NT2/D1 (cell line): Measurements from ENCODE around the gene CEBPG.

Experiments used
- DNase-seq: peaks from one replicate; pipeline ENCODE4 v3.0.0-alpha.2; 2011; ENCODE audit warnings: low read depth, low spot score
- H3K27me3 ChIP-seq: 2 replicates; pipeline ENCODE4 v1.6.0; 2011; ENCODE audit warnings: mild to moderate bottlenecking; ENCODE audit not compliant: insufficient read length, insufficient read depth
- H3K36me3 ChIP-seq: 2 replicates; pipeline ENCODE4 v1.6.1; 2011; ENCODE audit warnings: mild to moderate bottlenecking, low read length, mixed read lengths; ENCODE audit not compliant: insufficient read depth, insufficient read length
- H3K4me1 ChIP-seq: 2 replicates; pipeline ENCODE4 v1.5.1; 2011; ENCODE audit not compliant: insufficient read depth, insufficient read length
- H3K4me3 ChIP-seq: 2 replicates; pipeline ENCODE4 v1.5.1; 2011; ENCODE audit warnings: low read depth; ENCODE audit not compliant: insufficient read length
- H3K9ac ChIP-seq: 2 replicates; pipeline ENCODE4 v1.6.0; 2011; ENCODE audit warnings: low read depth; ENCODE audit not compliant: insufficient read length
- H3K9me3 ChIP-seq: 2 replicates; pipeline ENCODE4 v1.5.1; 2011; ENCODE audit warnings: mild to moderate bottlenecking, low read length; ENCODE audit not compliant: insufficient read depth
- SUZ12 ChIP-seq: IDR thresholded peaks from 2 replicates; pipeline ENCODE4 v1.6.1; 2011; ENCODE audit not compliant: insufficient read length, insufficient read depth; ENCODE audit errors: extremely low read depth
- YY1 ChIP-seq: IDR thresholded peaks from 2 replicates; pipeline ENCODE4 v1.6.1; 2011; ENCODE audit not compliant: insufficient read length, insufficient read depth
- ZNF274 ChIP-seq: IDR thresholded peaks from 2 replicates; pipeline ENCODE4 v1.6.1; 2011; ENCODE audit warnings: mild to moderate bottlenecking, low read depth, low read length

The CEBPG gene

DNA sequence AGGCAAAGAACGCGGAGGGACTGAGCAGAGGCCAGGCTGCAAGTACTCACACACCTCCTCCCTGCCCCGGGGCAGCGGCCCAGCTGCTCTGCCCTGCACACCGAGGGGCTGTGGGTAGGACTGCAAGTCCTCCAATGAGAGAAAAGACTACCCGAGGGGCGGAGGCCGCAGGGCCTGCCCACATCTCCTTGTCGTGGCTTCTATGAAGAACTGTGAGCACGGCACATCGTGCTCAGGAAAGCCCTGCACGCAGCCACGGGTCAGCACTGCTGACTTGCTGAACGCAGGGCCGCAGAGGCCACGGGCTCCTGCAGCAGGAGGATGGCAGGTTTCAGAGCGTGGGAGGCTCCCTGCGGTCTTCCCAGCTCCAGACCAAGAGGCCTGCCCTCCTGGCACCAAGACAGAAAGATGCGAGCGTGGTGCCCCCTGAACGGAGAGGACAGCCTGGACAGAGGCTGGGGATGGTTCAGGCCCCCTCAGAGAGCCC, 37.4 kb downstream of the CEBPG start:
- Histone ChIP-seq H3K36me3 (peaks cover 15% of the 10 kb centered on the region), H3K4me1 (peaks cover 14% of the 10 kb centered on the region), H3K9me3 (no peaks in the 10 kb centered on the region), H3K9ac (no peak overlapping the region), H3K4me3 (no peak overlapping the region), H3K27me3 (no peaks in the 10 kb centered on the region)
- DNase-seq: no peak
- TF ChIP-seq ZNF274: no peak
- TF ChIP-seq YY1: no peak
- no peak for TF ChIP-seq SUZ12

DNA sequence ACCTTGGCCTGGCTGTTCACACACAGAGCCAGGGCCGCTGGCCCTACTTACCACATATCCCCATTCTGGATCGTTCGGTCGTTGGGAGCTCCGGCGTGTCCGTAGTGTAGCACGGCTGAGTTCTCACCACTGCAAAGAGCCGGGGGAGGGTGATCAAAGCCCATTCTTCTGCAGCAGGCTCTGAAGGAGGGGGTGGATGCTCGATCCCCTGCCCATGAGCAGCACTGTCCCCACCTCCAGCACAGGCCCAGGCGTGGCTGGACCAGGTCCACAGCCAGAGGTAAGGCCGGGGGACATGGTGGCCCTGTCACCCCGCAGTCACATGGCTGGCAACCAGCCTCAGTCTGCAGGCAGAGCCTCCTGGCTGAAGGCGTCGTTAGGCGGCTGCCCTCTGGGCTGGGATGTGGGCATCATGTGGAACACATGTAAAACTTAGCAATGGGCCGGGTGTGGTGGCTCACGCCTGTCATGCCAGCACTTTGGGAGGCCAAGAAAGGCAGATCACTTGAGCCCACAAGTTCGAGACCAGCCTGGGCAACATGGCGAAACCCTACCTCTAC, 38.2 kb downstream of the CEBPG start:
- Histone ChIP-seq H3K4me1 (peaks cover 14% of the 10 kb centered on the region), H3K36me3 (peaks cover 15% of the 10 kb centered on the region), H3K9me3 (no peaks in the 10 kb centered on the region), H3K9ac (no peak overlapping the region), H3K4me3 (no peak overlapping the region), H3K27me3 (no peaks in the 10 kb centered on the region)
- TF ChIP-seq ZNF274 (no peak), SUZ12 (no peak), YY1 (no peak)
- no peak for DNase-seq

DNA sequence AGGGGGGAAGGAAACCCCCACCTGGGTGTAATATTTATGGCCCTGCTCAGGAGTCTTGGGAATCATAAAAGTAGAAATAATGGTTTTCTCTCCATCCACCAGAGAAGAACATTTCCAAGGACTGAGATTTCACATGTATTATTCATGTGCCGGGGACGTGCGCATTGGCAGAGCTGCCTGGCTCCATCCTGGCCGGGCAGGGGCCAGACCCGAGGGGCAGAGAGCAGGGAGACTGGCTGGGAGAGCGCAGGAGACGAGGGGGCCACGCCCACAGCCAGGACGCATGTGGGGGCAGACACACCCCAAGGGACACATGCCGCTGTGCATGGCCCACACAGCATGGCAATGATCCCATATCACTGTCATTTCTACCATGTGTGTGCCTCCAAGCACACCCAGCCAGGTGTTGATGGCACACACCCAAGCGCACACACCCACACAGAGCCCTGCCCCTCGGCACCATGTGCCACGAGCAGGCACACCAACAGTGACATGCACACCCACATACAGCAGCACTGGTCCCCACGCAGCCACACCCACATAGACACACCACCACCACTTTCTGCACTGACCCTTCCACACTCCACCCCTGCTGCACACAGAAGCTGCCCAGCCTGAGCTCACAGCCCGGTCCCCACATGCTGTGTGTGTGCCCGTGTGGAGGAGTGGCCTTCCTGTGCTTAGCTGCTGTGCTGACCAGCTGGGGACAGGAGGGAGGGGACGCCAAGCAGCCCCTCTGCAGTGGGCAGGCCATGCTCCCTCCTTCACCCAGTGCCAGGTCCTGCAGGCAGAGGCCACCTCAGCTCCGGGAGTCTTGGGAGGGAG, 39.3 kb downstream of the CEBPG start:
- H3K9me3 ChIP-seq: no peaks in the 10 kb centered on the region
- H3K27me3 ChIP-seq: no peaks in the 10 kb centered on the region
- H3K9ac ChIP-seq: no peak overlapping the region
- peaks cover 15% of the 10 kb centered on the region for H3K4me1 ChIP-seq
- H3K36me3 ChIP-seq: peaks cover 15% of the 10 kb centered on the region
- TF ChIP-seq ZNF274: no peak
- TF ChIP-seq YY1: no peak
- no peak for DNase-seq
- H3K4me3 ChIP-seq: no peak overlapping the region

DNA sequence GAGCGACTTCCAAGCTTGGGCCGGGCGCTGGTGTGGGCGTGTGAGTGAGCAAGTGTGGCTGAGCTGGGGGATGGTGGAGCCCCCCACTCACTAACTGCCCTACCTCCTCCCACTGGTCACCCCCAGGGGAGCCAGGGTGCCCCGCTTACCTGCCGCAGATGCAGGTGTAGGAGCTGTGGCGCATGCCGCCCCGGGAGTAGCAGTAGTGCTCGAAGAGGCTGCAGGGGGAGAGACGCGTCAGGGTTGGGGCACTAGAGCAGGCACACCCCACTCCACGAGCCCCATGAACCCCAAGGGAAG, 39.9 kb downstream of the CEBPG start:
- H3K4me1 ChIP-seq: peaks cover 15% of the 10 kb centered on the region
- H3K27me3 ChIP-seq: no peaks in the 10 kb centered on the region
- H3K36me3 ChIP-seq: peaks cover 15% of the 10 kb centered on the region
- H3K9me3 ChIP-seq: no peaks in the 10 kb centered on the region
- no peak for TF ChIP-seq YY1
- TF ChIP-seq SUZ12: no peak
- TF ChIP-seq ZNF274: no peak
- DNase-seq: no peak
- H3K9ac ChIP-seq: no peak overlapping the region
- H3K4me3 ChIP-seq: no peak overlapping the region

DNA sequence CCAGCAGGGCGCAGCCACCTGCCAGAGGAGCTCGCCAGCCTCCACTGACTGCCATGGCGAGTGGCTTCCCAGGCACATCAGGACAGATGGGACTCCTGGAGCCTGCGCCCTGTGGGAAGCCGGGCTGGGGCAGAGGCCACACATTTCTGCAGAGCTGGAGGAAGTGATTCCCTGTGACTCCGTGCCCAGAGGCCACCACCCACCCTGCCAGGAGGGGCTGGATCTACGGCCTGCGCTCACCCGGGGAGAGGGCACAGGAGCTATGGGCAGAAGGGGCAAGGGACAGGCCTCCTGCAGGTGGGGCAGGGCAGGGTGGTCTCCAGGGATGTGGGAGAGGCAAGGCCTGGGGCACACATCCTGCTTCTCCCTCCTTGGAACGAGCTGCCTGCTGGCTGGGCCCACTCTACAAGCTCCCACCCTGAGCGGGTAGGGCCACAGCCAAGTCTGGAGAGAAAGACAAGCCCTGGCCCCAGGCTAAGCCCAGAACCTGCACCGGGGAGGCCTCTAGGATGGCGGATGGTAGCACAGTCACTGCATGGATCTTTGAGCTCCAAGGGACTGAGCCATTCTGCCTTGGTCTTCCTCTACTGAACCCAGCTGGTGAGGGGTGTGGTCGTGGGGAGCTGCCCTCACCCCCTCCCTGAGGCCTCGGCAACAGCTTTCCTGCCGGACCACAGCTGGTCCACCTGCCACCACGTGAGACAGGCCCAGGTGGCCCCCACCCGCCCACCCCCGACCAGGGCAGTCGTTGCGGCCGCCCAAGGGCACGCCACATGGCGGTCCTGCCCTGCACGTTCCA, 40.6 kb downstream of the CEBPG start:
- no peak for DNase-seq
- Histone ChIP-seq H3K4me1 (peaks cover 15% of the 10 kb centered on the region), H3K27me3 (no peaks in the 10 kb centered on the region), H3K36me3 (peaks cover 17% of the 10 kb centered on the region), H3K9ac (no peak overlapping the region), H3K9me3 (no peaks in the 10 kb centered on the region), H3K4me3 (no peak overlapping the region)
- no peak for TF ChIP-seq ZNF274
- no peak for TF ChIP-seq YY1

DNA sequence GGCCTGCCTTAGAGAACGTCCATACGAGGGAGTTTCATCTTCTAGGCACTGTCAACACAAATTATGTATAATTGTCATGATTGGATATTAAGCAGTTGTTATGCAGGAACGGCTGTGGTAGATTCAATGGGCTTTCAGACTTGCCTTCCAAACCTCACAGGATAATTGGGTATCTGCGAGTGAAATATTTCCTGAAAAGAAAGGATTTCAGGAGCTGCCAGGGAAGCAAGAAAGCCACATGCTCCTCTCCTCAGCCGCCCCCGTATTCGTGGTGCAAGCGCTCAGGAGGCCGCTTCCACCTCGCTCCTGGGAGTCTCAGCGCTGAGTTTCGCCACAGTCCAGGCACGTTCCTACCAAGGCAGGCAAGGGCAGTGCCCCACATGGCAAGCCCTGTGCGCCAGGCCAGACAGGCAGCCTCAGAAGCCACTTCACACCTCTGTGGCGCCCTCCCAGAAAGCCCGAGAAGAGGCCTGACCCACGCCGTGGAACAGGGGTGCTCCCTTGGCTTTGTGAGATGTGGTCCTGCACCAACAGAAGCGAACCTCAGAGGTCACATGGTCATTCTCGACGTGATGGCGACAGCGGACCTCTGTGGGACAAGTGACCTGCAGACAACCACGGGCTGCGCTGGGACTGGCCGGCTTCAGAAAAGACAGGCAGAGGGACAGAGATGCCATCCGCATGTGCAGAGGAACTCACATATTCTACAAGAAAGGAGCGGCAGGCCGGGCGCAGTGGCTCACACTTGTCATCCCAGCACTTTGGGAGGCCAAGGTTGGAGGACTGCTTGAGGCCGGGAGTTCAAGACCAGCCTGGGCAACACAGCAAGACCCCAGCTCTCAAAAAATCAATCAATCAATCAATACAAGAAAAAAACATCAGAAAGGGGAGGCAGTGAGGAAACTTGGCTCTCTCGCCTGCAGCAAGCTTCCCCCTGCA, 41.4 kb downstream of the CEBPG start:
- TF ChIP-seq SUZ12: no peak
- TF ChIP-seq YY1: no peak
- no peak for TF ChIP-seq ZNF274
- H3K4me3 ChIP-seq: no peak overlapping the region
- H3K27me3 ChIP-seq: no peaks in the 10 kb centered on the region
- peaks cover 15% of the 10 kb centered on the region for H3K4me1 ChIP-seq
- H3K36me3 ChIP-seq: peaks cover 15% of the 10 kb centered on the region
- DNase-seq: no peak
- no peak overlapping the region for H3K9ac ChIP-seq
- H3K9me3 ChIP-seq: no peaks in the 10 kb centered on the region
